Stimulated activated CD4-positive, alpha-beta T cell treated with anti-CD3 and anti-CD28 coated beads, Interleukin-1b, Interleukin-23, amount 100 ng/mL, for 24 hours (primary cell): Measurements from ENCODE around the gene FSHR.

Experiments
- DNase-seq, 4 experiments: peaks; one replicate each; pipeline ENCODE4 v3.0.0-alpha.2; 2020; ENCODE audit warnings: low read depth in 4 of 4, low spot score in 1 of 4

FSHR gene

DNA sequence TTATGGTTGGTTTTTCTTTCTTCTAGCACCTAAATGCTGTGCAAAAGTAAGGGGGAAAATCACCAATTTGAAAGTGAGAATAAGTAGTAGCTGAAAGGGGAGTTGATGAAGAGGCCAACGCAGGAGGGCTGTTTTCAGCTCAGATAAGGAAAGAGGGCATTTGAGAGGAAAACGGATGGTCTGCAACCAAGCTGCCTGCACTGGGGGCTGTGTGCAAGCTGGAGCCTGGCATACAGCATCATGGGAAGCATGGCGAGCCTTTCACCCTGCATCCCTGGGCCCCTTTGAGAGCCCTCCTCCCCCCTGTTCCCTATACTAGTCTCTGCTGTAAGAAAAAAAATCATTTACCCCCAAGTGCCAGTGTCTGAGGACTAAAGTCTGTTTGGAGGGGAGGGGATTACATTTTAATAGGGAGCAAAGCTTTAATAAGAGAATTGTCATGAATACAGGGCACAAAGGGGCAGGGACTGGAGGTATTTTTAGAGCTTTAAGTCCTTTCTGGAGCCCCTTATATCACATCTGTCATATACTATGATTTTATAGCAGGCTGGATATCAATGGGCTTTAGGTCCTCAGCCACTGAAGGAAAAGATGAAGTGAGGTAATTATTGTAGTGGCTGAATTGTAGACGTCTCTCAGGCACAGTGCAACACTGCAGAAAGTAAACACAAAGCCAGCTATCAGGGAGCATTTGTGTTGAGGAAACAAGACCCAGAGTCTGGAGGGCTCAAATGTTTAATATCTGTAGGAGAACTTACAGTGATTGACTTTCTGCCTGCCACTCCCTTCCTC, 120.7 kb downstream of the FSHR start:
- DNase-seq = no peak

DNA sequence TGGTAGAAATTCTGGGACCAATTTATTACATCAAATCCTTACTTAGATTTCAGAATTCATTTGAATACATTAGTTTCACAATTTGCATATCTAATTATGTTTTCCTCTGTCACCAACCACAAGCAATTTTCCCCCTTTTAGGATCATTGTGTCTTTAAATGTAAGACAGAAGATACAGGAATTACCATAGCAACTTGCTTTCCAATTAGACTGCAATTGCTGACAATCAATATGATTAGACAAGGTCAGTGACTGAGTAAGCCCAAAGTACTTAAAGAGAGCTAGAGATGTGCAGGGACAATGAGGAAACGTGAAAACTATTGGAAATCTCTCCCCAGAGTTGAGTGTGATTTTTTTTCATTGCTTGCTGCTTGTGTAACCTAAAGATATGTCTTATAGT, 121.4 kb downstream of the FSHR start:
- no peak for DNase-seq

DNA sequence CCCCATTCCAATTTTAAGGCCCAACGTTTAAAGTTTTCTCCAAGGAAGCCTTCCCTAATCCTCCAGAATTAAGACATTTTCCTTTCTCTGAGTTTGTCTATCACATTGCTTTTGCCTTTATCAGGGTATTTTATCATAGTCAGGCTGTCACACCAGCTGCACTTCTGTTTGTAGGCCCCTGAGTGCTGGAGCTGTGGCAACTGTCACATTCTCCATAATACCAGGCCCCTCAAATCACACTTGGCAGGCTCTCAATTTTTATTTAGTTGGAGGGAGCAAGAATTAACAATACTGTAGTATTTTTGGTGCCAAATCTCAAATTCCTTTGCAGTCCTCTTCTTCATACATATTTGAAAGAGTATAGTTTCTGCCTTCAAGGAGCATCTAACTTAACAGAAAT, 122.2 kb downstream of the FSHR start:
- DNase-seq = no peak

DNA sequence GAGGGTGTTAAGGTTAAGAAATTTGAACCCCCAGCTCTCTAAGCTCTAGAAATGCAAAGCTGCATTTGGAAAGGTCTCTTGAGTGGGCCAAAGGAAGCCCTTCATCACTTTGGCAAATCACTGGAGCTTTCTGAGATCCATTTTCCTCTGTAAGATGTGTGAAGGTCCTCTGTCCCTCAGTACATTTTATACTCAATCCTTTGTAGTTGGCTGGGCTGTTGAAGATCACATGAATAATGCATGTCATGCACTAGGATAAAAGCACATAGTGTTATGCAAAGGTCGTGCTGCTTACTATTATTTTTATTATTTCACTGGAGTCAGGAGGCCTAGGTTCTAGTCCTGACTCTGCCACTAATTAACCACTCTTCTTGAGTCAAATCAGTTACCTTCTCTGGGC, 124.9 kb downstream of the FSHR start:
- no peak for DNase-seq

DNA sequence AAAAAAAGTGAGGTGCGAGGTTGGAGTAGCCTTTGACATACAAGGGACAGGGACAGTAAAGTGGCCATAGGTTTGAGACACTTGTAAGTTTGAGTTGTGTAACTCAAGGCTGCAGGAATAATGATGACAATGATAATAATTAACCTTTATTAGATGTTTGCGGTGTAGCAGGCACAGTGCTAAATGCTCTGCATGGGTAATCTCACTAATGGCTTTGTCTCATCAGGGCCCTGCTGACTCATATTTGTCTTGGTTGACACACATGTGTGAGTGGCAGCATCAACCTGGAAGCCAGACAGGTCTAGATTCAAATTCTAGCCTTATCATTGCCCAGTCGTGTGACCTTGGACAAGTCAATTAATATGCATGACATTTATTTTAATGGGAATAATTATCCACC, 126.2 kb downstream of the FSHR start:
- DNase-seq = no peak

DNA sequence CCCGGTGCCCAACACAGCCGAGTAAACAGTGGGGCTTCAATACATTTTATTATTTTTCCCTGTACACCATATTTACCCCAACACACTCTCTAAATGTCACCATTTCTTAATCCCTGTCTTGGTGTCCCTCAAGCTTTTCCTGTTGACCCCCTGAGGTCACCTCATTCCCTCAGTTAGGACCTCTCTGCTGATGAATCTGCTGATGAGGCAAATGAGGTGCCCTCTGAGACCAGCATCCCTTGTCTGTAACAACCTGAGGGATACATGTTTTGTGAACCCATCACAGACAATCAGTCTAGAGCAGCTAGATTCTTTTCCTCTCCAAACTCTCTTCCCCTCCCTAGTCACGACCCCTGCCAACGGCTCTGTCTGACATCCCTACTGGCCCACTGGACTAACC, 127.6 kb downstream of the FSHR start:
- no peak for DNase-seq

DNA sequence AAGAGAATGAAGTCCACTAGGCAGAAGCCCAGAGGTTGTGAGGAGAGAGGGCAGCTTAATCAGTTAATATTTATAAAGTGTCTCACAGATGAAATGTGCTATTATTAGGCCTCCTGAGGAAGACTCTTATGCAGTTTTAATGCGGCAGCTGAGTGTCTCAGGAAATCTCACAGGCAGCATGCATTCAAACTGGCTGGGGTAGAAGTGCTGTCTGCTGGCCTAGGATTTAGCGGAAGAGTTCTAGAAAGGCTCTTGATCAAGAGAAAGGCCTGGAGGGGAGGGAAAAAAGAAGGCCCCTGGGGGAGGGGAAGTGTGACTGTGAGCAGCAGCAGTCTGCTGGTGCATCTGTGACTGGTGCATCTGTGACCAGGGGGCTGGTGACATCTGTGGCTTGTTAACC, 133.0 kb downstream of the FSHR start:
- DNase-seq = no peak

DNA sequence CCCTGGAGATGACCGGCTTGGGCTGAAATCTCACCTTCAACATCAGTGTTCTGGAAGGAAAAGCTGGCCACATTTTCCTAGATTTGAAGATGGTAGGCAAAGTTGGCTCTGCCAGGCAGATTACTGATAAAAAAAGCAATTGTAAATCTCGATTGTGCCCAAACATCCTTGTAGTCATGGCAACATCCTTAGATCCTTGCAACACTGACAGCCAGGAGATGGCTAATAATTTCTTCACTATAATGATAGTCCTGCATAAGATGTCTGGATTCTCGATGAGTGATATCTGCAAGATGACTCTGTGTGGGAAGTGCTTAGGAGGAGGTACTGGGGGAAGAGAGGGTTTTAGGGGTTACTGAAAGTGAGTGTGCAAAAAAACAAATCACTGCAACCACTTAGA, 149.1 kb downstream of the FSHR start:
- no peak for DNase-seq

DNA sequence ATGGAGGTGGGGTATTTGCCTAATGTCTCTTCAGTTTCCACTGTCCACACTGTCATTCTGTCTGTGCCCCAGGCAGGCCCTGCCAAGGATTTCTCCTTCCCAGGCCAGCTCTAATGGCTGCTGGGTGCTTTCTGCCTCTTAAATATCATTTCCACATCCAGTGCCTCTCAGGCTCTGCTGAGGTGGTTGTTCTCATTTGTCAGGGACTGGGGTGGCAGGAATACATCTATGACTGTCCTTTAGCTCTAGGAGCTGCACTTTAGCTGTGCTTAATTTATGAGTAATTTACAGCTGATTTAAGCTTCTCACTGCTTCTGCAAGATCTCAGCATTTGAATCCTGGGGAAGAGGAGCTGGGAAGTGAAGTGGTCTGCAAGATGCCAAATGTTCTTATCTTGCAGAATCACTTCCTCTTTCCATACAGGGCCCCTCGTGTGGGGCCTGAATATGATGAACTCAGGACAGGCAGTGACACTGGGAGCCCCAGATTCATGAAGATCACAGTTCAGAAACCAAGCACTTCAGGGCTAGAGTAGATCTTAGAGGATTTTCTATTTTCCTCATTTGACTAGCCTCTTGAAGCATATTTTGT, 150.2 kb downstream of the FSHR start:
- DNase-seq = no peak

DNA sequence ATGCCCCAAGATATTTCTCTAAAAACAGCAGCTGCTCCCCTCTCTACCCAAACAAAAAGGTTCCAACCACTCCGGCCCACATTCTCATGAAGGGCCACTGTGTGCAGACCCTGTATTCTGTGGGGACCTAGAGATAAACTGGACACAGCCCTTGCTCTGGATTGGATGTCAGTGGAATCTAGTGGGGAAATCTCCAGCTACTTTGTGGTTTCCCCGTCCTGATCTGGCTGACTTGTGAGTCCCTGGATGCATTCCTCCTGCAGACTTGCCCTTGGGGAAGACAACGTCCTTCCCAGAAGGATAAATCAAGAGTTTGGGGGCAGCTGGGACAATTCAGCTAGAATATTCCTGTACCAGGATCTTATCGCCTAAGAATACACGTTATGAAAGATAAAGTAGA, 151.1 kb downstream of the FSHR start:
- DNase-seq = no peak

DNA sequence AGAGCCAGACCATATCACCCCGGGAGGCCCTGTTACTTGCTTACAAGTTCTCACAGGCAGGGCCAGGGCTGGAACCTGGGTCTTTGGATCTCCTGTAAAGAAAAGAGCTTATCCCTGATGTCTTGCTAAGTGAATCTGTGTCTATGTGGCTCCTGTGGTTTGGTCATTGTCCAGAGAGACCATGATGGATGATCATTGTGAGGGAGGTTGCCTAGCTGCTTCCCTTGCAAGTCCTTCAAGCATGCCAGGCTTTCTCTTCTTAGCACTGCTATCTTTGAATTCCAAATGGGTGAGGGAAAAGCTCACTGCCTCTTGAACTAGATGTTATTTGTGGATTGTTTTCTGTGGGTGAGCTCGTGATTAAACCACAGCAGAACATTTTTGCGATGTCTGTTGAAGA, 151.6 kb downstream of the FSHR start:
- DNase-seq = no peak

DNA sequence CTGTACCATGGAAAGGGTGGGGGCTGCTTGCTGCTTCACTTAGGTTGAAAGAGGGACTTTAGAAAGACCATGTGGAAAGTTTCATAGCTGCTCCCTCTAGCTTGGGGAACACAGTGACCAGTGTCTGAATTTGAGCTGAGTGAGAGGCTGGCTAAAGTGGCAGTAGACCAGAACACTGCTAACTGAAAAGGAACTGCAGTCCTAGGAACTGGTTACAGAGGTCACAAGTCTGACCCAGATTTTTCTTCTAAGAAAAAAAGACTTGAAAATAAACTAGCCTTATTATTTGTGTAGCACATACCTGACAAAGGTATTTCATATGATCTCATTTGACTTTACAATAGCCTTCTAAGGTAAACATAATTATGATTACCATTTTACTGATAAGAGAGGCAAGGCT, 153.6 kb downstream of the FSHR start:
- DNase-seq = no peak

DNA sequence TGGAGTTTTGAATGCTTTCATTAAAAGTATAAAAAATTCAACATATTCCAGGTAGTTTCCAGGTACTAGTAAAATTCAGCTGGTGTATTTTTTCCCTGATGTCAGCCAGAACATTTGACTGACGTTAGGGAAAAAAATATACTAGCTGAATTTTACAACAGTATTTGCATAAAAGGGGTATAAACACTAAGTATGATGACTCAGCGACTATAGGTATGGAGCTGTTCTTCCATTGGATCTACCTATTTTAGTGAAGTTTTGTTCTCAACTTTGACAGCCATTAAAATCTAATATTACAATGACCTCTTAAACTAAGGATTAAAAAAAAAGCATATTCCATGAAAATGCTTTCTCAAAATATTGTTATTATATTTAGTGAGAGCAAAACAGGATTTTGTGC, 155.9 kb downstream of the FSHR start:
- no peak for DNase-seq

DNA sequence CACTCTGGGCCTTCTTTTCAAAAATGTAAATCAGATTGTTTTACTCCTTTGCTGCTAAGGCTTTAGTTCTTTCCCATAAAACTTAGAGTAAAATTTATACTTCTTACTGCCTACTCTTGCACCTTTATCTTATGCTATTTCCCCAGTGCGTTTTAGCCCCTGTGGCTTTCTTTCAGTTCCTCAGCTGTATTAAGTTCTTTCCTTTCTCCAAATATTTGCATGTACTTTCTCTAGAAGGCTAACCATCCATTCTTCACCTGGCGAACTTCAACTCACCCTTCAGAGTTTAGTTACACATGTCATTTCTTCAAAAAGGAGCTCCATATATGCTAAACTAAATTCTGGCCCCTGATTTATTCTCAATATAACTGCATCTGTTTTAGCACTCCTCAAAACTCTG, 160.7 kb downstream of the FSHR start:
- DNase-seq = no peak

DNA sequence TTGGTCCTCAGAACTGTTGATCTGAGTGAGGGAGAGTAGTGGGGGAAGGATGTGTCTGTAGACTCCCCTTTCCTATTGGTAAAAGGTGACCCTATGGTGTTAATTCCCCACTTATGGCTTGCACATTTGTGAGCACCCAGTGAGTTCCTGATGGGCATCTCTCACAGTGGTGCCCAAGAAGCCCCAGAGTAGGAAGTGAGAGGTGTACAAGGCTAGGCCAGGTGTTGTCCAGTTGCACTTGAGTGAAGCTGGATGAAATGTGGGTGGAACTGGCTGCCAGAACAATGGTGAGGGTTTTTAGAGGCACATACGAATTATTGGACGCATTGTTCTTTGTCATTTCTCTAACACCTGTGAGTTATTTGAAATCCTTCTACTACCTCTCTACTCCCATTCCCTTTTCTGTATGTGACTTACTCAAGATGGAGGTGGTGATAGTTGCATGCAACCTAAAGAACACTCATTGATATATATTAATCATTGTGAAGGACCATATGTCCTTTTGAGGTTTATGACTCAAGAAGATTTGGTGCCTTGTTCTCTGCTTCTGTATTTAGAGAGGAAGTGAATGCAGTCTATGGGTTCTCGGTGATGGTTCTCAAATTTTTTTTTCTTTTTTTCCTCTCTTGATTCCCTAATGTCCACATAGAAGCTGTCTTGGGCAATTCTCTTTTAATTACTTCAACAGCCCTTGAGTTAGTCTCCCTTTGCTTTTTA, 162.7 kb downstream of the FSHR start:
- no peak for DNase-seq

DNA sequence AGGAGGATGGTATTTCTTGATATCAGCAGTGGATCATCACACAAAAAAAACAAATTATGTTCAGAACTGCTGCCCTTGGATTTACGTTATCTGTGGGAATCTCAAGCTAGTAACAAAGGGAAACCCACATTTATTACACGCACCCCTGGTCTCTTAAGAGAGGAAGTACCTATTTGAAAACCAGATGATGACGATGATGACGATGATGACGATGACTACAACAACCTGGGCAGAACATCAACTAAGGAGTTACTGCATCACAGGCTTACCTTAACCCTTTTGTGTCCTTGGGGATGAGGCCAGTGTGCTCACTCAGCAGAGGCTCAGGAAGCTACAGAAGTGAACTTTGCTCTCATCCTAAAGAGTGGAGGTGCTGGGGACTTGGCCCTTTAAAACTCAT, 169.4 kb downstream of the FSHR start:
- DNase-seq = no peak

DNA sequence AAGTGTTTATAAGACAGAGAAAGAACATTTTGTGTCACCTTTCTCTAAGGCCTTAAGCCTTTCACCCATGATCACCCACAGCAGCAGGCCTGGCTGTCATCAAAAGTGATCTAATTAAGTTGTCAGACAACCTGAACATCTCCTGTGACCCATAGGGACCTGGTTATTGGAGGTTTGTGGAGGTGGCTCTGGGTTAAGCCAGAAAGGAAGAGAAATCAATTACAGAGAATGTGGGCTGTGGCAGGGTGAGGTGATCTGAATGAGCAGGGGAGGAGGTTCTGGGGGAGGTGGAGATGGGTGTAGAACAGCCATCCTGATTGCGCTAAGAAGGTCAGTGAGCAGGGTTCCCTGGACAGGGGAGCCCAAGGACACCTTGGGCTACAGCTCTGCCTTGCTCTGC, 170.8 kb downstream of the FSHR start:
- no peak for DNase-seq

DNA sequence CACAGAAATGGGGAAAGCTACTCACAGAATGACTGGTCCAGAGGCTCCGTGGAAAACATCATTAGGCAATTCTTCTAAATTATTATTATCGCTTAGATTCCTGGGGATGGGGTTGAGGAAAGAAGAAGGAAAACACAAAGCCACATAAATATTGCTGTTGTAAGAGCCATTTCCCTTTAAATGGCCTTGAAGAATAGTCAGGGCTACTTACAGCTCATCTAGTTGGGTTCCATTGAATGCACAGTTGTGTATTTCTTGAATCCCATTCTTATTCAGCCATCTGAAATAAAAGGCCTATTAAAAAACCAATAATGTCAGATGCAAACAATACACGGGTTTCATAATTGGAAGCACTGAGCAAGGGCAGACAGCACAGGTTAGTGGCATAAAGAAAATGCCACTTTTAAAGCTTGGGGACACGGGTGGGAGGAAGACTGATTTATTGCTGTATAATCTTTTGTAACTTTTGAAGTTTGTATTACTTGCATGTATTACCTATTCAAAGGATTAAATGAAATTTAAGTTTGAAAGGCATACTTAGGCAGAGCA, 171.4 kb downstream of the FSHR start:
- no peak for DNase-seq

DNA sequence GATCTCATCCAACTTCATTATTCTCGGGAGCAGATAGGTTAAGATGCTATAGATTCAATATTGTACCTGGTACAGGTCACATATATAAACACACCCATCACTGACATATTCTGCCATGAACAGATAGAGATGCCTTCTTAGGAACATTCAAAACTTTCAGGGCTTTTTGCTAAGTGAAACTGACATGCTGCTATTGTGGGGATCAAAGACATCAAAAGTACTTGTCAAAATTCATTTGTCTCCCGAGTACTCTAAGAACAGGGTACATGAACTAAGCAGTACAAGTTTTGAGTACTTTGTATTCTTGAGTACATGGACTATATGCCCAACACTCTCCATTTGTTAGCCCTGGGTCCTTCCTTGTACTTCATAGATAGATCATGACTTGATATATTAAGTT, 173.5 kb downstream of the FSHR start:
- DNase-seq = no peak

DNA sequence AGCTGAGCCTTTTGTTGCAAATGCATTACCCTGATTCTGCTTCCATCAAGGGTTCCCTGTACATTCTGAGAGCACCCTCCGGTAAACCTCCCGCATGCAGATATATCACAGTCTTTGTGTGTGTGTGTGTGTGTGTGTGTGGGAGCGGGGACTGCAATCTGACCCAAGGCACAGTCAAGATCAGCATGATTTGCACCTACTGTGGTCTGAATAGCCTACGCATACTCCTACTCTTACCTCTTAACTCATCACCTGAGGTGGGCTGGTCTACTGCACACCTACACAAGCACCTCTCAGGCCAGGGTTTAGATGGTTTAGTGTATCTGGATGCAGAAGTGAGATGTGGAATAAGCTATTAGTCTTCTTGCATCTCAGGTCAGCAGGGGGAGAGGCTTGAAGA, 174.6 kb downstream of the FSHR start:
- DNase-seq = no peak

DNA sequence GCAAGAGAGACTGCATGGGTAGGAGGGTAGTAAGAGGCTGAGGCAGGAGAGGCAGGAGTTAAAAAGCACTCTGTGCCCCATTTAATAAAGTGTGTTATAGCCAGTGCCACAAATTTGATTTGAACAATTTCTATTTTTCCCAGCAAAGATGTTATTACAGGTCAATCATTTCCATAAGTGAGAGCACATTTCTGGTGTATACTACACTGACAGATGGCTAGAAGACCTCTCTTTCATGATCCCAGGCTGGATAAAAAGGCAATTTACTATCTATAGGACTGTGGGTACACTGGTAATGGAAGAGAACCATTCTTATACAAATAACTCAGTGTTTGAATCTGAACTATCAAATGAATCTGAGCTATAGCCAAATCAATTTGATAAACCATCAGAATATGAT, 176.2 kb downstream of the FSHR start:
- DNase-seq = no peak

DNA sequence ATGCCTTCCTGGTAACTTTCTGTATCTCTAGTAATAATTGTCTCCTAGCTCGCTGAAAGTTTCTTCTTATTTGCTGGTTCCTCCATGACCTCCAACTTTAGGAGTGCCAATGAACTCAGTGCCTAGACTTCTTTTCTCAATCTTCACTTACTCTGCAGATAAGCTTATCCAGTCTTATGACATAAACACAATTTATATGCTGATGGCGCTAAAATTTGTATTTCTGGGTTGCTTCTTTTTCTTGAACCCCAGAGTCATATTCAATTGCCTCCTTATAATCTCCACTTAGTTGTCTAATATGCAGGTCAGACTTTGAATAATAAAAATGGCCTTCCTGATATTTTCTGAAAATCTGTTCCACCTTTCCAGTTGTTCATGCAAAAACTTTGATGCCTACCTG, 182.5 kb downstream of the FSHR start:
- no peak for DNase-seq
